HepG2 (cell line): ENCODE data around the gene TRPC4. TPM values are rescaled to one million over a fixed set of nuclear protein-coding genes. Genes with fewer than 3 reads are reported as not detected.

Experiments
- ATAC-seq: fragments of 200-7000 bp; cut with Tn5 transposase; 3 replicates; pipeline ENCODE4 v1.9.1; 2020; ENCODE audit warnings: mild to moderate bottlenecking, moderate library complexity
- BruUV-seq: library from RNA; stranded (reverse); fragments of 400-500 nt; replicated peaks from 2 replicates; lab custom pipeline; 2021; lab: Mats Ljungman, UMichigan
- CTCF ChIA-PET: fragments of 300-600 bp; formaldehyde crosslinking; extraction: SDS; loops from one replicate; lab custom pipeline; 2021; ENCODE audit warnings: low total read pairs, inconsistent platforms, low intra/inter-chr PET ratio; lab: Yijun Ruan, JAX
- POLR2A ChIA-PET: fragments of 350-600 bp; sonication (Branson Sonifier 250); formaldehyde crosslinking; loops from one replicate; lab custom pipeline; 2020; ENCODE audit warnings: antibody characterized with exemption, inconsistent platforms; lab: Yijun Ruan, JAX
- DNase-seq: peaks from one replicate; pipeline ENCODE4 v3.0.0-alpha.2; 2015; ENCODE audit warnings: low spot score
- FAIRE-seq: peaks from 3 replicates; lab custom pipeline; 2011; peaks lifted over from hg19 to GRCh38; lab: Jason Lieb, UNC
- H2AFZ ChIP-seq: one replicate; pipeline ENCODE4 v1.6.1; 2011; ENCODE audit warnings: low read length, inconsistent platforms
- H3K27ac ChIP-seq: fragments of 300-600 bp; 3 replicates; pipeline ENCODE4 v1.8.0; 2011; ENCODE audit warnings: mixed run types, mild to moderate bottlenecking, mixed read lengths, low read length, inconsistent platforms; ENCODE audit not compliant: insufficient read depth; ENCODE audit errors: extremely low read length
- H3K27me3 ChIP-seq, 2 experiments: fragments of 200-600 bp in 1 of 2; 2 replicates in 1 of 2; 3 replicates in 1 of 2; pipeline versions ENCODE4 v1.6.0 to v1.8.0; 2011; ENCODE audit warnings: low read length in 2 of 2, mild to moderate bottlenecking in 2 of 2, moderate library complexity in 2 of 2, inconsistent platforms in 1 of 2; ENCODE audit not compliant: insufficient read depth in 2 of 2, control insufficient read depth in 1 of 2
- H3K36me3 ChIP-seq, 2 experiments: fragments of 200-600 bp in 1 of 2; replicated peaks in 1 of 2; 2 replicates in 1 of 2; 3 replicates in 1 of 2; pipeline versions ENCODE4 v1.5.1 to v1.8.0; 2011; ENCODE audit warnings: low read length in 2 of 2, inconsistent platforms in 1 of 2; ENCODE audit not compliant: insufficient read depth in 2 of 2, control insufficient read depth in 1 of 2
- H3K4me1 ChIP-seq: 2 replicates; pipeline ENCODE4 v1.5.1; 2012; ENCODE audit warnings: low read length, inconsistent platforms; ENCODE audit not compliant: insufficient read depth
- H3K4me2 ChIP-seq: 2 replicates; pipeline ENCODE4 v1.6.0; 2011; ENCODE audit warnings: low read depth, low read length, inconsistent platforms
- H3K4me3 ChIP-seq, 3 experiments: fragments of 200-600 bp in 1 of 3; sonication (generic), shearing (Covaris generic) in 1 of 3; replicated peaks in 1 of 3; 2 replicates each; pipeline ENCODE4 v1.5.1; 2011 to 2016; ENCODE audit warnings: low read length in 3 of 3, inconsistent platforms in 2 of 3, low read depth in 2 of 3, mild to moderate bottlenecking in 2 of 3, control low read depth in 1 of 3, mixed read lengths in 1 of 3; ENCODE audit not compliant: insufficient read depth in 1 of 3
- H3K79me2 ChIP-seq: one replicate; pipeline ENCODE4 v1.6.1; 2011; ENCODE audit warnings: low read length, inconsistent platforms; ENCODE audit not compliant: insufficient read depth
- H3K9ac ChIP-seq: 2 replicates; pipeline ENCODE4 v1.6.0; 2011; ENCODE audit warnings: mild to moderate bottlenecking, low read depth, low read length, inconsistent platforms; ENCODE audit not compliant: insufficient read depth
- H3K9me3 ChIP-seq: 2 replicates; pipeline ENCODE4 v1.5.1; 2012; ENCODE audit warnings: mild to moderate bottlenecking, low read length
- H4K20me1 ChIP-seq: 2 replicates; pipeline ENCODE4 v1.6.0; 2011; ENCODE audit warnings: inconsistent platforms, mild to moderate bottlenecking, low read length, moderate library complexity; ENCODE audit not compliant: insufficient read depth
- ARNTL ChIP-seq: sonication (generic); formaldehyde crosslinking; IDR thresholded peaks from 2 replicates; pipeline ENCODE4 v1.4.0; 2020; ENCODE audit warnings: mild to moderate bottlenecking, missing genetic modification reagents
- DNMT3B ChIP-seq: conservative IDR thresholded peaks from 2 replicates; pipeline ENCODE4 v1.6.1; 2016; ENCODE audit warnings: missing biosample characterization, control low read depth
- FOXA1 ChIP-seq, 2 experiments: fragments of 450-650 bp in 1 of 2; sonication (generic) in 1 of 2; formaldehyde crosslinking in 1 of 2; IDR thresholded peaks; 2 replicates each; pipeline versions ENCODE4 v1.4.0 to v1.6.1; 2016 to 2020; ENCODE audit warnings: missing genetic modification reagents in 1 of 2
- KDM2A ChIP-seq: sonication (generic); formaldehyde crosslinking; IDR thresholded peaks from 2 replicates; pipeline ENCODE4 v1.4.0; 2020; ENCODE audit warnings: low read depth, missing genetic modification reagents, borderline replicate concordance
- MAFF ChIP-seq: IDR thresholded peaks from 2 replicates; pipeline ENCODE4 v1.6.1; 2011; ENCODE audit warnings: low read depth, low read length, improper control_type of control experiment
- MAFK ChIP-seq, 2 experiments: IDR thresholded peaks in 1 of 2; conservative IDR thresholded peaks in 1 of 2; 2 replicates each; pipeline ENCODE4 v1.6.1; 2011; ENCODE audit warnings: improper control_type of control experiment in 2 of 2, low read length in 2 of 2
- NRL ChIP-seq: sonication (generic); formaldehyde crosslinking; IDR thresholded peaks from 2 replicates; pipeline ENCODE4 v1.5.0; 2020; ENCODE audit warnings: missing genetic modification reagents, mild to moderate bottlenecking, moderate library complexity, borderline replicate concordance
- ONECUT2 ChIP-seq: sonication (generic); formaldehyde crosslinking; IDR thresholded peaks from 2 replicates; pipeline ENCODE4 v1.4.0; 2020; ENCODE audit warnings: missing genetic modification reagents
- PCBP2 ChIP-seq: fragments of 200-400 bp; formaldehyde crosslinking; optimal IDR thresholded peaks from 2 replicates; pipeline ENCODE3; 2018; ENCODE audit warnings: low read length, low read depth; ENCODE audit not compliant: poor library complexity, severe bottlenecking
- TEAD2 ChIP-seq: sonication (generic); formaldehyde crosslinking; IDR thresholded peaks from 2 replicates; pipeline ENCODE4 v1.9.0; 2021; ENCODE audit warnings: missing genetic modification reagents
- ZNF367 ChIP-seq: sonication (generic); formaldehyde crosslinking; IDR thresholded peaks from 2 replicates; pipeline ENCODE4 v1.4.0; 2020; ENCODE audit warnings: missing genetic modification reagents, borderline replicate concordance
- ZNF383 ChIP-seq: sonication (generic); formaldehyde crosslinking; IDR thresholded peaks from 2 replicates; pipeline ENCODE4 v1.4.0; 2020; ENCODE audit warnings: missing genetic modification reagents, mild to moderate bottlenecking, borderline replicate concordance
- ZNF546 ChIP-seq: sonication (generic); formaldehyde crosslinking; conservative IDR thresholded peaks from 2 replicates; pipeline ENCODE4 v1.8.1; 2023; ENCODE audit warnings: mild to moderate bottlenecking, missing genetic modification reagents
- ZNF672 ChIP-seq: sonication (generic); formaldehyde crosslinking; IDR thresholded peaks from 2 replicates; pipeline ENCODE4 v1.8.1; 2022; ENCODE audit warnings: missing genetic modification reagents
- WGBS: methylation state at CpG from one replicate; pipeline ENCODE4 v1.1.6; 2017; ENCODE audit warnings: low lambda C conversion rate; 5-methylcytosine and 5-hydroxymethylcytosine counted together
- in situ Hi-C: cut with HindIII; loops from 2 replicates; pipeline ENCODE4 v1.10.0; 2017; ENCODE audit warnings: low pct_unique_long_range_greater_than_20kb; ENCODE audit not compliant: extremely low pct_ligation_motif_present
- intact Hi-C: fragments of 100-400 bp; cut with micrococcal nuclease; formaldehyde crosslinking; loops from one replicate; pipeline ENCODE4 v1.10.0; 2022; ENCODE audit not compliant: unreplicated experiment
- polyA plus RNA-seq, 8 experiments: library from polyadenylated mRNA; depleted of rRNA in 3 of 8; stranded (reverse) in 7 of 8; unstranded in 1 of 8; fragments of >200 nt; fragmentation: Illumina TruSeq in 4 of 8; extraction: Trizol in 4 of 8; gene quantifications; 2 replicates each; pipeline versions ENCODE4 v1.2.1 to v1.2.3, GENCODE V29; 2011 to 2016; ENCODE audit warnings: low read depth in 4 of 8, missing spikeins in 1 of 8, mixed read lengths in 1 of 8; ENCODE audit not compliant: insufficient read depth in 1 of 8
- total RNA-seq, 5 experiments: library from RNA; depleted of rRNA; stranded (reverse); fragments of >200 nt; fragmentation: Illumina TruSeq; extraction: Trizol; gene quantifications; 2 replicates each; pipeline ENCODE4 v1.2.3, GENCODE V29; 2016; ENCODE audit warnings: low read depth in 1 of 5
- TF ChIP-seq, protein P1 (sequence below): sonication (generic); formaldehyde crosslinking; IDR thresholded peaks from 2 replicates; pipeline ENCODE4 v1.9.0; 2021; ENCODE audit warnings: missing genetic modification reagents, mild to moderate bottlenecking, borderline replicate concordance

Gene TRPC4
- total and polyA plus RNA-seq, 2 of the 13 experiments (the other 11 are each of a cell fraction or from before 2014, with no cell fraction given), result not detected

DNA sequence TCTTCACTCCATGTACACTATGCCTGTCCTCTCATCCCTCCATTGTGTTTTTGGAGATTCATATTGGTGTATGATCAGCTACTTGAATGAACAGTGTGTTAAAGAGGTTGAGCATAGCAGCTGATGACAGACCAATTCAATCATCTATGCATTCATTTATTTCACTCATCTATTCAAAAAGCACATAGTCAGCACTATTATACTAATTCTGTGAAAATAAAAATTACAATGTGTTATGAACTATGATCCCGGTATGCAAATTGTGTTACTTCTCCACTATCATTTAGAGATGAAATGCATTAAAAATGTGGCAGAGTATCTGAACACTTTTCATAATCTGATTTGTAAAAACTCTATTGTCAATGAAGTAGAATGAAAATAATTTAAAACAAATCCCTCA lies 5.9 kb downstream of the TRPC4 start:
- Histone ChIP-seq H3K9me3 (no peaks in the 10 kb centered on the region), H3K4me2 (no peak overlapping the region), H3K36me3 (no peaks in the 10 kb centered on the region), H3K4me3 (no peak overlapping the region), H3K79me2 (no peaks in the 10 kb centered on the region), H3K4me1 (no peaks in the 10 kb centered on the region), H3K27ac (no peak overlapping the region), H2AFZ (no peak overlapping the region), H3K9ac (no peak overlapping the region), H4K20me1 (no peaks in the 10 kb centered on the region), H3K27me3 (peaks cover 0 to 2% of the 10 kb centered on the region in 2 experiments; a peak in 1 of 5 replicates)
- BruUV-seq, result no TSS peak
- DNase-seq, result no peak
- WGBS, result 50% methylated on average over 1 of the region's 1 CpG
- intact Hi-C loops, result no loop called here
- ChIA-PET CTCF (no interaction called here), POLR2A (no interaction called here)
- no peak for FAIRE-seq
- ATAC-seq, result no peak
- in situ Hi-C loops, result no loop called here
- TF ChIP-seq ZNF383, result no peak
- no peak for TF ChIP-seq ARNTL (CRISPR knock-in tag)
- TF ChIP-seq ZNF367 (CRISPR knock-in tag), result no peak
- TF ChIP-seq KDM2A (CRISPR knock-in tag), result no peak
- TF ChIP-seq FOXA1 (IDR thresholded peaks at IDR 0.05), result no peak
- TF ChIP-seq FOXA1 (CRISPR knock-in tag; IDR thresholded peaks at IDR 0.05), result no peak
- no peak for TF ChIP-seq DNMT3B (CRISPR knock-in tag)
- no peak for TF ChIP-seq TEAD2 (CRISPR knock-in tag)
- peak; percentile 87 for TF ChIP-seq MAFF
- no peak for TF ChIP-seq ONECUT2
- no peak for TF ChIP-seq NRL
- TF ChIP-seq MAFK (conservative IDR thresholded peaks at IDR 0.05 in 1 of 2, IDR thresholded peaks at IDR 0.05 in 1 of 2; ENCODE audit: low read length in 2 of 2), result peak; percentile 80 to 91
- no peak for TF ChIP-seq ZNF546
- TF ChIP-seq PCBP2, result no peak
- no peak for TF ChIP-seq ZNF672 (CRISPR knock-in tag)
- TF ChIP-seq, protein P1, sequence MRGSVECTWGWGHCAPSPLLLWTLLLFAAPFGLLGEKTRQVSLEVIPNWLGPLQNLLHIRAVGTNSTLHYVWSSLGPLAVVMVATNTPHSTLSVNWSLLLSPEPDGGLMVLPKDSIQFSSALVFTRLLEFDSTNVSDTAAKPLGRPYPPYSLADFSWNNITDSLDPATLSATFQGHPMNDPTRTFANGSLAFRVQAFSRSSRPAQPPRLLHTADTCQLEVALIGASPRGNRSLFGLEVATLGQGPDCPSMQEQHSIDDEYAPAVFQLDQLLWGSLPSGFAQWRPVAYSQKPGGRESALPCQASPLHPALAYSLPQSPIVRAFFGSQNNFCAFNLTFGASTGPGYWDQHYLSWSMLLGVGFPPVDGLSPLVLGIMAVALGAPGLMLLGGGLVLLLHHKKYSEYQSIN (CRISPR knock-in tag), result no peak
